Measurements from ENCODE around the gene TMEM208.
A peak's percentile ranks its signal among the peaks of the same experiment; 100 is the strongest.

The TMEM208 gene

DNA sequence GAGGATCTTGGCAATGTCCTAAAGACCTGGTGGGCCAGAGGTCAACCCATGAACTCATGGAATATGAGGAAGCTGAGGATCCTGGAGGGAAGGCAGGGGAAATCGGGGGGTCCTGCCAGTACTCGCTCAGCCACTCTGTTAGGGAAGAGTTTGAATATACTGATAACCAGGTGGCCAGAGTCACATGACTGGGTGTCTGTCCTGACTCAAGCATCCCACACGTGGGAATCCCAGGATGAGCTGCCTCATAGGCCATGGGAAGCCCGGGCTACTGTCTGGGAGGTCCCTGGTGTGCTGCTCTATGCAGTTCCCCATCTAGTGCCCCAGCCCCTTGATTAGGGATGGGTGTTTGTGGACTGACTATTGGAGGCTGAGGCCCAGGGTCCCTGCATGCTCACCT lies 38.6 kb upstream of the TMEM208 start:
- peaks cover 24% of the 10 kb centered on the region for H3K4me1 Mint-ChIP-seq (ENCODE audit: low read depth)
- no peaks in the 10 kb centered on the region for H3K36me3 Mint-ChIP-seq
- H3K9me3 Mint-ChIP-seq (ENCODE audit: low read depth) = no peaks in the 10 kb centered on the region
- H3K27ac Mint-ChIP-seq = no peak overlapping the region
- peaks cover 1% of the 10 kb centered on the region for H3K27me3 Mint-ChIP-seq
- no peak overlapping the region for H3K4me3 Mint-ChIP-seq

DNA sequence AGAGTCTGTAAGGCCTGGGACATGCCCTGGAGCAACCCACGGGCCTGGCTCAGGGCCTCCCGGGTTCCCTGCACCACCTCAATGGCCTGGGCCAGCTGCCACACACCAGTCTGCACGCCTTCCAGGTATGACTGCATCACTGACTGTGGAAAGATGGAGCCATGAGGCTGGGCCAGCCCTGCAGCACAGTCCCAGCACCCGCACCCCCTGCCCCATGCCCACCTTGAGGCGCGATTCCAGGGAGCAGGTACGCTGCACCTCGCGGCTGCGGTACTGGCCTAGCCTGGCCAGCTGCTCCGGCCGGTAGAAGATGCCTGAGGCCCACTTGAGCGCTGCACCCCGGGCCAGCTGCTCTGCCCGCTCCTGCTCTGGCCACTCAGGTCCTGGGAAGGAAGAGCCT lies 38.1 kb upstream of the TMEM208 start:
- Mint-ChIP-seq H3K27me3 (peaks cover 1% of the 10 kb centered on the region), H3K4me3 (no peak overlapping the region), H3K9me3 (ENCODE audit: low read depth) (no peaks in the 10 kb centered on the region), H3K36me3 (no peaks in the 10 kb centered on the region), H3K27ac (no peak overlapping the region), H3K4me1 (ENCODE audit: low read depth) (peaks cover 29% of the 10 kb centered on the region)

DNA sequence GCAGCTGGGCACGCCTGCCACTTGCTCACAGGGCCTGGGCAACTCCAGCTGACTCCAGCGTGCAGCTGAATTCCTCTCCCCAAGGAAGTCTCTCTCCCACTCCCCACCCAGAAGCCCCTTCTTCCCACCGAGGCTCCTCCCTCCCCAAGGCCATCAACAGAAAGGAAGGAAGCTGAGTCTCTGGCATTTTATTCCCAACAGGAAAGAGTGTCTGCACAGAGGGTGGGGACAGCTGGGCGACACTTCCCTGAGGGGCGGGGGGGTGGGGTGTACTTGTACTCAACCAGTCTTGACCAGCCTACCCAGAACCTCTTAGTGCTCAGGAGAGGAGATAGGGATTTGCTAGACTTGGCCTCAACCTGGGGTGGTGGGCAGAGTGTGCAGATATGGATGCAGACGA lies 36.9 kb upstream of the TMEM208 start, which contains the start of gene EXOC3L1:
Gene EXOC3L1, minus strand, starts transcription at position 96 of the 400 bp plus-strand sequence. CDS start 460 bp downstream, outside the sequence.
- Mint-ChIP-seq H3K9me3 (ENCODE audit: low read depth) (no peaks in the 10 kb centered on the region), H3K27ac (no peak within 1 kb of the TSS), H3K4me3 (no peak within 1 kb of the TSS), H3K36me3 (no peaks in the 10 kb centered on the region), H3K27me3 (peaks cover 1% of the 10 kb centered on the region), H3K4me1 (ENCODE audit: low read depth) (peaks cover 29% of the 10 kb centered on the region)

DNA sequence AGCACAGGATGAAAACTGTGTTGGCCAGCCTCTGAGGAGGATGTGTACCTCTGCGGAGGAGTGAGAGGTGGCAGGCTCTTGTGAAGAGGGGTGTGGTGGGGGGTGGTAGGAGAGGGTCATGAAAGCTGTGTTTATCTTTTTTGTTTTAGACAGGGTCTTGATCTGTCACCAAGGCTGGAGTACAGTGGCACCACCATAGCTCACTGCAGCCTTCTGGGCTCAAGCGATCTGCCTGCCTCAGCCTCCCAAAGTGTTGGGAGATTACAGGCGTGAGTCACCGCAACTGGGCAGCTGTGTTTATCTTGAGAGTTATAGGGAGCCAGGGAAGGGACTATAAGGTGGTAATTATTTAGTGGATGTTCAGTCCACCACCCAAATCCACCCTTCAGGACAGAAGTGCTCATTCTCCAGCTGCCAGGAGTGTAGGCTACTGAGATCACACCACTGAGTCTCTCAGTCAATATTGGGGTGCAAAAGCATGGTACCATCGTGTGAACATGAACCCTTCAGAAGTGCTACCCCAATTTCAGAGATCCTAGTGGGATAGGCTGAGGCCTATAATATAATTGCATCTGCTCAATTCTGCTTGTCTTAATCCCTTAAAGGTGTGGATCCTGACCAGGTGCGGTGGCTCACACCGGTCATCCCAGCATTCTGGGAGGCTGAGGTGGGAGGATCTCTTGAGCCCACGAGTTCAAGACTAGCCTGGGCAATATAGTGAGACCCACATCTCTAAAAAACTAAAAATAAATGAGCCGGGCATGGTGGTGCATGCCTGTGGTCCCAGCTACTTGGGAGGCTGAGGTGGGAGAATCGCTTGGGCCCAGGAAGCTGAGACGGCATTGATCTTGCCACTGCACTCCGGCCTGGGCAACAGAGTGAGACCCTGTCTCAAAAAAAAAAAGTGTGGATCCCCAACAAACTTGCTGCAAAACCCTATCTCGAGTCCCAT lies 36.2 kb upstream of the TMEM208 start:
- H3K4me1 Mint-ChIP-seq (ENCODE audit: low read depth) = peaks cover 25% of the 10 kb centered on the region
- peaks cover 1% of the 10 kb centered on the region for H3K27me3 Mint-ChIP-seq
- H3K36me3 Mint-ChIP-seq = no peaks in the 10 kb centered on the region
- H3K4me3 Mint-ChIP-seq = peak overlapping the region; percentile 94
- no peaks in the 10 kb centered on the region for H3K9me3 Mint-ChIP-seq (ENCODE audit: low read depth)
- H3K27ac Mint-ChIP-seq = no peak overlapping the region

DNA sequence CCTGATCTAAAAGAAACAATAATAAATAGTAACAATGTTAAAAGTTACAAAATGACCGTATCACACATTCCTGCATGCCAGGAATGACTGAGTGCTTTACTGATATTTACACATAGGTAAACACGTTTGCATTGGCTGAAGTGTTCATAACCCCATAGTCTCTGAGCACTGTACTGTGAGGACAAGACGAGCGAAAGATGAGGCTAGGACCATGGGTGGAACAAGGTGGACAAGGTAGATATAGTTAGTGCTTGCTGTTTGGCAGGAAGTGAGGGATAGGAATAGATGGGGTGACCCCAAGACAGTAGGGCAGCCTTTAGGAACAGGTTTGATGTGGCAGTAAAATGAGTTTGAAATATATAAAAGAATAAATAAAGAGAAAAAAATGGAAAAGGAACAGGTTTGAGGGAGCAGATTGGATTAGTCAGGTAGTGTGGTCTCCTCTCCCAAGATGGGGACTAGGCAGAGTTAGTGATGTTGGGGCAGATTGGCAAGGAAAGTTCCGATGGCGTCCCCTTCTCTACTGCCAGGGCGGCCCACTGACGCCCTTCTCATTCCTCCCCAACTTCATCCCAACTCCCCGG lies 35.4 kb upstream of the TMEM208 start:
- Mint-ChIP-seq H3K4me3 (peak overlapping the region; percentile 94), H3K36me3 (no peaks in the 10 kb centered on the region), H3K4me1 (ENCODE audit: low read depth) (peaks cover 29% of the 10 kb centered on the region), H3K9me3 (ENCODE audit: low read depth) (no peaks in the 10 kb centered on the region), H3K27ac (peak overlapping the region; percentile 58), H3K27me3 (peaks cover 1% of the 10 kb centered on the region)

DNA sequence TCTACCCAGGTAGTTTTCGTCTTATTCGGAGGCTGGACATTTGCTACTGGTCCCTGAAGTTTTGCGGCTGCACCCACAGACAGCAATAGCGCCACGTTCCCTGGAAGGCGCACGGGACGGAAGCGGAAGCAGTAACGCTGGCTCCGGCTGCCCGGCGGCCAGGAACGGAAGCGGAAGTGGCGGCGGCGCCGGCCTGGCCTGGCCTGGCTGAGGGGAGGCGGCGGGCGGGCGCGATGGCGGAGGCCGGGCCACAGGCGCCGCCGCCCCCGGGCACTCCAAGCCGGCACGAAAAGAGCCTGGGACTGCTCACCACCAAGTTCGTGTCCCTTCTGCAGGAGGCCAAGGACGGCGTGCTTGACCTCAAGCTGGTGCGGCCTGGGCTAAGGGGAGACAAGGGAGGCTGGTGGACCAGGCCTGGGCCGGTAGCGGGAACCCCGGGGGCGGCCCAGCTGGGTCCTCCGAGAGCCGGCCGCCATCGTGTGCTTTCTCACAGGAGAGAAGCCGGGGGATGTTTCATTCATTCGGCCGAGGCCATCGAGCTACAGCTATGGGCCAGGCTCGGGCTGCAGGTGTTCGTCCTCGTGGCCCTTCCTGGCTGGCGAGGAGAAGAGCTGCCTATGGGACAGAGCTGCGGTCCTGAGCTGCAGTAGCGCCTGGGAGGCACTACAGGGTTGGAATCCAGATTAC lies 34.8 kb upstream of the TMEM208 start, which contains the start of gene E2F4:
Gene E2F4, plus strand, starts transcription at position 161 of the 687 bp plus-strand sequence. Its CDS starts 73 bp downstream, at position 234.
- Mint-ChIP-seq H3K27ac (peak within 1 kb of the TSS; percentile 72), H3K27me3 (peaks cover 1% of the 10 kb centered on the region), H3K4me1 (ENCODE audit: low read depth) (peaks cover 34% of the 10 kb centered on the region), H3K9me3 (ENCODE audit: low read depth) (no peaks in the 10 kb centered on the region), H3K4me3 (peak within 1 kb of the TSS; percentile 94), H3K36me3 (no peaks in the 10 kb centered on the region)

DNA sequence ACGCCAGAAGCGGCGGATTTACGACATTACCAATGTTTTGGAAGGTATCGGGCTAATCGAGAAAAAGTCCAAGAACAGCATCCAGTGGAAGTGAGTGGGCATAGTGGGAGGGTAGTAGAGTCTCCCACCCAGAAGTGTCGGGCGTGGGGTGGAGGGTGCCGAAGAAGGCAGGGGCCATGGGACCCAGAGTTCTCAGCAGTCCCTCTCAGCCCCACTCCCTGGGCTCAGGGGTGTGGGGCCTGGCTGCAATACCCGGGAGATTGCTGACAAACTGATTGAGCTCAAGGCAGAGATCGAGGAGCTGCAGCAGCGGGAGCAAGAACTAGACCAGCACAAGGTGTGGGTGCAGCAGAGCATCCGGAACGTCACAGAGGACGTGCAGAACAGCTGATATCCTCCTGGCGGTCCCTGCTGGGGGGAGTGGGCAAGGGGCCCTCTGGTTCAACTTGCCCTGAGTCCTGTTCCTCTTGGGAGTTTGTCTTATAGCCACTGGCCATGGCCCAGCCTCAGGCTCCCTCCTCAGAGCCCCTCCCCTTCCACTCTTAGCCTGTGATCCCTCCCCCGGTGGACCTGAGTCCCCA lies 34.1 kb upstream of the TMEM208 start:
- H3K4me1 Mint-ChIP-seq (ENCODE audit: low read depth) = peaks cover 34% of the 10 kb centered on the region

DNA sequence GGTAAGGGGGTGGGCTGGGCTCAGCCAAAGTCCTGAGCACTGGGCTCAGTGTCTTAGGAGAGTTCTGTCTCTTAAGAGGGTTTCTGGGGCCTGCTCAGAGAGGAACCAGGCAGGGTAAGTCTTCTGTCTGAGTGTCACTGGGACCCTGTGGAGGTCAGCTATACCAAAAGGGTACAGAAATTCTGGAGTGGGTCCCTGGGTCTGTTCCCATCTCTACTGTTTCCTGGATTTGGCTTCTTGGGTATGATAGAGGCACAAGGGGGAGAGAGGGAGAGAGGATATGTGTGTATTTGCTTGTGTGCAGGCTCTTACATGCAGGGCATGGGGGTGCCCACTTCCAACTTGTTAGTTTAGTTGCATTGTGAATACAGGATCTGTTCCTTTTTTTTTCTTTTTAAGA lies 33.4 kb upstream of the TMEM208 start:
- H3K27ac Mint-ChIP-seq = peak overlapping the region; percentile 61

More for the DNA sequence above, 34.1 kb upstream of the TMEM208 start:
- H3K27ac Mint-ChIP-seq = peak overlapping the region; percentile 72
- no peaks in the 10 kb centered on the region for H3K36me3 Mint-ChIP-seq
- H3K9me3 Mint-ChIP-seq (ENCODE audit: low read depth) = no peaks in the 10 kb centered on the region
- H3K4me3 Mint-ChIP-seq = peak overlapping the region; percentile 94
- peaks cover 1% of the 10 kb centered on the region for H3K27me3 Mint-ChIP-seq

DNA sequence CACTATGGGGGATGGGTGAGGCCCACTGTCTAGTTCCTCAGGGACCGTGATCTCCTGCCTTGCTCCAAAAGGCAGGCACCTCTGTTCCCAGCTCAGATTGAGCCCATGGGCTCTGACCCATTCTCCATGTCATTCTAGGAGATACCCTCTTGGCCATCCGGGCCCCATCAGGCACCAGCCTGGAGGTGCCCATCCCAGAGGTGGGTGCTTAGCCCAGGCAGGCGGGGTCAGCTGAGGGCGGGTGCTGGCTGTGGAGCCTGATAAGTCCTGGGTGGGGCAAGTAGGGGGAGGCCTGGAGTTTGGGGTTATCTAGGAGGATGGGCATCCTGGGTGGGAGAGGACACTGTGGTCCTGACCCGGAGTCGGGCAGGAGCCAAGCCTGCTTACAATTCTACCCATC lies 32.7 kb upstream of the TMEM208 start:
- H3K4me1 Mint-ChIP-seq (ENCODE audit: low read depth) = peaks cover 34% of the 10 kb centered on the region
- H3K27ac Mint-ChIP-seq = no peak overlapping the region
- peak overlapping the region; percentile 94 for H3K4me3 Mint-ChIP-seq
- no peaks in the 10 kb centered on the region for H3K27me3 Mint-ChIP-seq
- H3K36me3 Mint-ChIP-seq = no peaks in the 10 kb centered on the region
- no peaks in the 10 kb centered on the region for H3K9me3 Mint-ChIP-seq (ENCODE audit: low read depth)

More for the DNA sequence above, 33.4 kb upstream of the TMEM208 start:
- H3K9me3 Mint-ChIP-seq (ENCODE audit: low read depth) = no peaks in the 10 kb centered on the region
- peak overlapping the region; percentile 94 for H3K4me3 Mint-ChIP-seq
- no peaks in the 10 kb centered on the region for H3K27me3 Mint-ChIP-seq
- H3K4me1 Mint-ChIP-seq (ENCODE audit: low read depth) = peaks cover 34% of the 10 kb centered on the region
- no peaks in the 10 kb centered on the region for H3K36me3 Mint-ChIP-seq

DNA sequence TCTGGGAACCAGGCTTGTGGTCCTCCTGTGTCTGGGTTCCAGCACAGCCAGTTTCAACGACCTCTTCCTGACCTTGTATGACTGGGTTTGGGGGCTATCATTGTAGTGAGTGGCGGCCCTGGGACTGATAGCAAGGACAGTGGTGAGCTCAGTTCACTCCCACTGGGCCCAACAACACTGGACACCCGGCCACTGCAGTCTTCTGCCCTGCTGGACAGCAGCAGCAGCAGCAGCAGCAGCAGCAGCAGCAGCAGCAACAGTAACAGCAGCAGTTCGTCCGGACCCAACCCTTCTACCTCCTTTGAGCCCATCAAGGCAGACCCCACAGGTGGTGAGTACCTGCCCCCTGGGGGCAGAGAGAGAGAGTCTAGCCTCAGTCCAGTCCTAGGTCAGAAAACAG lies 31.3 kb upstream of the TMEM208 start:
- Mint-ChIP-seq H3K27me3 (no peaks in the 10 kb centered on the region), H3K4me3 (peak overlapping the region; percentile 38), H3K36me3 (no peaks in the 10 kb centered on the region)

DNA sequence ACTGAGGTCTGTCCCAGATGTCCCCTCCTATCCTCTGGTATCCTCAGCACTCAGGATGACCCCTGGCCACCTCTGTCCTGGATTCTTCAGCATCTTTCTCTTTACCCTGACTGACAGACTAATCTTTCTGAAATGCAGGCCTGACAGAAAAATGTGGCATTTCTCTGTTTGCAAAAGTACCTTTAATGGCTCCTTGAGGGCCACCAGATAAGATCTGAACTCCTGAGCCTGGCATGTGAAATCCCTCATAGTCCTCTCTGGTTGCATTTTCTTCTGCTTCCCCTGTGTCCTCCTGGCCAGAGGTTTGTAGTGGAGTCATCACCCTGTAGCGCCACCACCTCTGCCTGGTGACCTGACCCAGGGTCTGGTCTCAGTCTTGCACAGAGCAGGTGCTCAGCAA lies 30.0 kb upstream of the TMEM208 start:
- Mint-ChIP-seq H3K4me1 (ENCODE audit: low read depth) (peaks cover 28% of the 10 kb centered on the region), H3K9me3 (ENCODE audit: low read depth) (no peaks in the 10 kb centered on the region), H3K4me3 (no peak overlapping the region), H3K27ac (no peak overlapping the region), H3K27me3 (no peaks in the 10 kb centered on the region), H3K36me3 (no peaks in the 10 kb centered on the region)

More for the DNA sequence above, 31.3 kb upstream of the TMEM208 start:
- H3K9me3 Mint-ChIP-seq (ENCODE audit: low read depth) = no peaks in the 10 kb centered on the region
- peaks cover 34% of the 10 kb centered on the region for H3K4me1 Mint-ChIP-seq (ENCODE audit: low read depth)
- H3K27ac Mint-ChIP-seq = no peak overlapping the region

DNA sequence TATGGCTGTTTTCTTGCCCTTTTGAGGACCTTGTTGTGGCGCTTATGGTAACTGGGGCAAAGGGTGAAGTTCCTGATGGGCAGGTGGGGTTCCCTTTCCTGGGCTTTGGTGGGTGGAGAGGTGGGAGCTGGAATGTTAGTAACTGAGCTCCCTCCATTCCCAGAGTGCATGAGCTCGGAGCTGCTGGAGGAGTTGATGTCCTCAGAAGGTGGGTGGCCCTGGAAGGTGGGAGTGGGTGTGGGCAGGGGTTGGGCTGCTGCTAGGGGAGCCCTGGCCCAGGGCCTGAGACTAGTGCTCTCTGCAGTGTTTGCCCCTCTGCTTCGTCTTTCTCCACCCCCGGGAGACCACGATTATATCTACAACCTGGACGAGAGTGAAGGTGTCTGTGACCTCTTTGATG lies 29.2 kb upstream of the TMEM208 start:
- no peaks in the 10 kb centered on the region for H3K27me3 Mint-ChIP-seq
- peaks cover 24% of the 10 kb centered on the region for H3K4me1 Mint-ChIP-seq (ENCODE audit: low read depth)
- no peaks in the 10 kb centered on the region for H3K9me3 Mint-ChIP-seq (ENCODE audit: low read depth)
- no peak overlapping the region for H3K4me3 Mint-ChIP-seq
- H3K27ac Mint-ChIP-seq = no peak overlapping the region
- H3K36me3 Mint-ChIP-seq = no peaks in the 10 kb centered on the region

DNA sequence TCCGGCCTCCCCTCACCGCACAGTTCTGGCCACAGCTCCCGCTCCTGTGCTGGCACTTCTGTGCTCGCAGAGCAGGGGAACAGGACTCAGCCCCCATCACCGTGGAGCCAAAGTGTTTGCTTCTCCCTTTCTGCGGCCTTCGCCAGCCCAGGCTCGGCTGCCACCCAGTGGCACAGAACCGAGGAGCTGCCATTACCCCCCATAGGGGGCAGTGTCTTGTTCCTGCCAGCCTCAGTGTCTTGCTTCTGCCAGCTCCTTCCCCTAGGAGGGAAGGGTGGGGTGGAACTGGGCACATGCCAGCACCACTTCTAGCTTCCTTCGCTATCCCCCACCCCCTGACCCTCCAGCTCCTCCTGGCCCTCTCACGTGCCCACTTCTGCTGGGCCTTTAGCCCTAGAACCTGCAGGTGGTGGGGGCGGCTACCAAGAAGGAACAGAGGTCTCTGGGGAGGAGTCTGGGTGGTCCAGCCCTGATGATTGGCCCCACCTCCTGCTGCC lies 28.6 kb upstream of the TMEM208 start:
- no peak overlapping the region for H3K27ac Mint-ChIP-seq
- no peaks in the 10 kb centered on the region for H3K9me3 Mint-ChIP-seq (ENCODE audit: low read depth)
- no peaks in the 10 kb centered on the region for H3K27me3 Mint-ChIP-seq
- H3K4me1 Mint-ChIP-seq (ENCODE audit: low read depth) = peaks cover 20% of the 10 kb centered on the region
- no peak overlapping the region for H3K4me3 Mint-ChIP-seq
- no peaks in the 10 kb centered on the region for H3K36me3 Mint-ChIP-seq

DNA sequence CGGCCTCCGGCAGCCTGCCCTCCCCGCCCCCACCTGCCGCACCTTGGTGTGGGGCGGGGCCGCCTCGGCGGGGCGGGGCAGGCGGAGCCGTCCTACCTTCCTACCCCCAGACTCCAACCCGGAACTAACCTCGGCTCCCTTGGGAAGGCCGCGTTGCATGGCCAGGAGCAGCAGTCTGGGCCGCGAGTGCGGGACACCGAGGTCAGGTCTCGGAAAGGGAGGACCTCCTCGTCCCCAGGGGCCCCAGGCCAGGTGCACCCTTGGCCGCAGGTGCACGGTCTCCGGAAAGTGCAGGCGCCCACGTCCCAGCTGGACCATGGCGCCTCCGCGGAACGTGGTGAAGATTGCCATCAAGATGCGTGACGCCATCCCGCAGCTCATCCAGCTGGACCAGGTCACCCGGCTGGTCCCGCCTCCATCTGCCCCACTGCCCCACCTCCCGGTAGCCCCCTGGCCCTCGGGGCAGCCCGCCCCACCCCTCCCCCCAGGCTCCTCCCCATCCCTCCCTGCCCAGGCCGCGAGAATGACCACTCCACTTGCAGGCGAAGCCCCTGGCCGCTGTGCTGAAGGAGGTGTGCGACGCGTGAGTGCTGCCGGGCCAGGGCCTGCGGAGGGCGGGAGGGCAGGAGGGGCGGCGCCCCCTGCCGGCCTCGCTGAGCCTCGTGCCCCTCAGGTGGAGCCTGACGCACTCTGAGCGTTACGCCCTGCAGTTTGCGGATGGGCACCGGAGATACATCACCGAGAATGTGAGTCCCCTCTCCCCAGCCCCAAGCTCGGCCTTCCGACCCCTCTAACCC lies 27.7 kb upstream of the TMEM208 start, which contains the start of gene ELMO3:
Gene ELMO3, plus strand, starts transcription at position 121 of the 797 bp plus-strand sequence. Its CDS starts 196 bp downstream, at position 317.
- Mint-ChIP-seq H3K36me3 (no peaks in the 10 kb centered on the region), H3K27ac (no peak within 1 kb of the TSS), H3K4me1 (ENCODE audit: low read depth) (peaks cover 13% of the 10 kb centered on the region), H3K9me3 (ENCODE audit: low read depth) (no peaks in the 10 kb centered on the region), H3K4me3 (no peak within 1 kb of the TSS), H3K27me3 (no peaks in the 10 kb centered on the region)

Data from activated naive CD8-positive, alpha-beta T cell (primary cell).